Right lobe of liver (tissue), 6 donors: ENCODE measurements around the gene TCFL5. TPM values are rescaled to one million over a fixed set of nuclear protein-coding genes. Genes with fewer than 3 reads are reported as not detected.

ENCODE experiments used
- ATAC-seq, 4 donors: fragments of 200-7000 bp; cut with Tn5 transposase; one replicate each; pipeline ENCODE4 v1.9.1; 2020; ENCODE audit warnings: mild to moderate bottlenecking in 4 of 4, moderate library complexity in 4 of 4
- DNase-seq, 3 donors: peaks; one replicate each; pipeline ENCODE4 v3.0.0-alpha.2; 2020
- H3K27ac ChIP-seq, 3 donors: fragments of 200-600 bp; one replicate each; pipeline ENCODE4 v1.8.0; 2022
- H3K27me3 ChIP-seq, 2 donors: fragments of 200-600 bp; one replicate each; pipeline ENCODE4 v1.8.0; 2022
- H3K36me3 ChIP-seq, 4 donors: fragments of 200-600 bp; sonication (generic) in 1 of 4; one replicate each; pipeline versions ENCODE4 v1.5.1 to v1.8.0; 2017 to 2022; ENCODE audit warnings: control low read depth in 1 of 4
- H3K4me1 ChIP-seq, 4 donors: fragments of 200-600 bp; sonication (generic) in 1 of 4; one replicate each; pipeline versions ENCODE4 v1.5.1 to v1.8.0; 2017 to 2022; ENCODE audit warnings: control low read depth in 1 of 4
- H3K4me3 ChIP-seq, 3 donors: fragments of 200-600 bp; one replicate each; pipeline ENCODE4 v1.8.0; 2022
- H3K9me3 ChIP-seq, 4 donors: fragments of 200-600 bp; sonication (generic) in 1 of 4; one replicate each; pipeline versions ENCODE4 v1.5.1 to v1.8.0; 2017 to 2022; ENCODE audit warnings: control low read depth in 1 of 4
- CTCF ChIP-seq, 4 donors: fragments of 200-600 bp in 3 of 4; fragments of 450-650 bp in 1 of 4; IDR thresholded peaks; one replicate each; pipeline versions ENCODE4 v1.5.1 to v1.8.0; 2016 to 2022; ENCODE audit warnings: antibody characterized with exemption in 4 of 4, mild to moderate bottlenecking in 2 of 4
- POLR2A ChIP-seq: fragments of 450-650 bp; IDR thresholded peaks from one replicate; pipeline ENCODE4 v1.6.1; 2017; ENCODE audit warnings: antibody characterized with exemption, mild to moderate bottlenecking
- WGBS: methylation state at CpG from one replicate; pipeline ENCODE4 v1.1.6; 2018; ENCODE audit warnings: low coverage, low lambda C conversion rate; ENCODE audit not compliant: insufficient coverage; ENCODE audit errors: missing lambda C conversion rate; 5-methylcytosine and 5-hydroxymethylcytosine counted together
- intact Hi-C, 2 donors: fragments of 100-400 bp; cut with DNase I; formaldehyde crosslinking; loops; one replicate each; pipeline versions ENCODE4 v1.11.2 to v1.14.1; 2022
- total RNA-seq, 6 experiments: library from RNA; depleted of rRNA in 2 of 6; stranded (reverse); fragments of >200 nt in 2 of 6; fragmentation: NEBNext Ultra II Directional in 3 of 6; extraction: Animal tissue kit (Norgen Biotek cat#: 25700) in 3 of 6; gene quantifications; one replicate each; pipeline versions ENCODE4 v1.1.0 to v1.2.4, GENCODE V29; 2016 to 2023
- donor health status: DM: no; HTN: yes; CAD: no.
- donor health status: DM: no; HTN: no; CAD: no.
- donor health status: DM: no; HTN: no; CAD: no.
- donor health status: DM: no; HTN: yes; CAD: no.
- donor health status: DM: no; HTN: yes; CAD: no.

TCFL5 gene
- total RNA-seq, 6 experiments from 2014 or later, result 2.9 to 5.1 (median 3.9) TPM

GRCh38 chr20:62828511-62829230 is 33.0 kb downstream of the TCFL5 start:
- DNase-seq, result peak in 1 of 3 donors; percentile 11
- no peaks in the 10 kb centered on the region for H3K36me3 ChIP-seq
- 80% methylated on average over 1 of the region's 29 CpGs for WGBS
- peaks cover 0 to 31% (median 7%) of the 10 kb centered on the region in 4 donors for H3K4me1 ChIP-seq
- no peaks in the 10 kb centered on the region for H3K27me3 ChIP-seq
- H3K9me3 ChIP-seq, result no peaks in the 10 kb centered on the region
- no peak overlapping the region for H3K4me3 ChIP-seq
- intact Hi-C loops, result loop anchor here in 1 of 2 donors (10.0 kb wide), 1 partner anchor 176 kb away; the partner anchor contains the start of gene BHLHE23
- no peak for TF ChIP-seq POLR2A
- no peak for TF ChIP-seq CTCF (IDR thresholded peaks at IDR 0.05)
- no peak overlapping the region for H3K27ac ChIP-seq
- no peak for ATAC-seq

GRCh38 chr20:62828051-62828450 is 33.6 kb downstream of the TCFL5 start:
- Histone ChIP-seq H3K4me3 (no peak overlapping the region), H3K36me3 (no peaks in the 10 kb centered on the region), H3K27me3 (no peaks in the 10 kb centered on the region), H3K4me1 (peaks cover 0 to 25% (median 7%) of the 10 kb centered on the region in 4 donors), H3K27ac (no peak overlapping the region), H3K9me3 (no peaks in the 10 kb centered on the region)
- no peak for TF ChIP-seq CTCF (IDR thresholded peaks at IDR 0.05)
- no peak for TF ChIP-seq POLR2A
- DNase-seq (no peak), ATAC-seq (no peak)
- no CpG with 5 or more reads among the region's 9 CpGs for WGBS
- intact Hi-C loops, result loop anchor here in 1 of 2 donors (10.0 kb wide), 1 partner anchor 177 kb away; the partner anchor contains the start of gene BHLHE23

GRCh38 chr20:62827311-62828038 is 34.1 kb downstream of the TCFL5 start:
- Histone ChIP-seq H3K36me3 (no peaks in the 10 kb centered on the region), H3K4me3 (no peak overlapping the region), H3K4me1 (peaks cover 0 to 19% (median 4%) of the 10 kb centered on the region in 4 donors), H3K9me3 (no peaks in the 10 kb centered on the region), H3K27me3 (no peaks in the 10 kb centered on the region), H3K27ac (no peak overlapping the region)
- WGBS, result no CpG with 5 or more reads among the region's 29 CpGs
- DNase-seq (no peak), ATAC-seq (no peak)
- intact Hi-C loops, result loop anchor here in 1 of 2 donors (10.0 kb wide), 1 partner anchor 177 kb away; the partner anchor contains the start of gene BHLHE23
- TF ChIP-seq POLR2A (no peak), CTCF (IDR thresholded peaks at IDR 0.05) (no peak)

GRCh38 chr20:62826646-62827310 is 34.8 kb downstream of the TCFL5 start:
- 82% methylated on average over 3 of the region's 24 CpGs for WGBS
- no peaks in the 10 kb centered on the region for H3K27me3 ChIP-seq
- intact Hi-C loops, result loop anchor here in 1 of 2 donors (10.0 kb wide), 1 partner anchor 178 kb away; the partner anchor contains the start of gene BHLHE23
- H3K4me3 ChIP-seq, result no peak overlapping the region
- H3K36me3 ChIP-seq, result no peaks in the 10 kb centered on the region
- no peak for ATAC-seq
- DNase-seq, result no peak
- H3K4me1 ChIP-seq, result peaks cover 0 to 12% (median 1%) of the 10 kb centered on the region in 4 donors
- no peaks in the 10 kb centered on the region for H3K9me3 ChIP-seq
- H3K27ac ChIP-seq, result no peak overlapping the region
- TF ChIP-seq CTCF (IDR thresholded peaks at IDR 0.05) (no peak), POLR2A (no peak)
